Caki2 (cell line): Measurements from ENCODE around the gene SERPINA3. TPM values are rescaled to one million over a fixed set of nuclear protein-coding genes. Genes with fewer than 3 reads are reported as not detected.
"Not testable (repeated sequence)": the region's sequence is repeated elsewhere in the genome, so short reads cannot be mapped to it uniquely, and the experiment has no call there.

Source experiments
- DNase-seq: peaks from one replicate; pipeline ENCODE4 v3.0.0-alpha.2; 2015; ENCODE audit warnings: low read depth
- in situ Hi-C: cut with HindIII; loops from 2 replicates; pipeline ENCODE4 v1.10.0; 2016; ENCODE audit warnings: low sequenced_read_pairs, low pct_unique_long_range_greater_than_20kb, mixed read lengths
- total RNA-seq: library from RNA; depleted of rRNA; stranded (reverse); fragments of >200 nt; shearing (Covaris generic); gene quantifications from 2 replicates; pipeline ENCODE4 v1.2.3, GENCODE V29; 2014; ENCODE audit warnings: low replicate concordance

SERPINA3 gene
- total RNA-seq, 1 experiment from 2014 or later: 0.64 TPM

GRCh38 chr14:94622653-94623421, 10.6 kb downstream of the SERPINA3 start:
- in situ Hi-C loops: no loop called here
- no peak for DNase-seq

GRCh38 chr14:94623422-94623809, 11.2 kb downstream of the SERPINA3 start:
- no peak for DNase-seq
- in situ Hi-C loops: no loop called here

GRCh38 chr14:94623856-94624499, 11.8 kb downstream of the SERPINA3 start:
- in situ Hi-C loops: no loop called here
- no peak for DNase-seq

- in situ Hi-C loops: no loop called here
- DNase-seq: no peak
These were observed 12.6 kb downstream of the SERPINA3 start for GRCh38 chr14:94624537-94625352.

- no peak for DNase-seq
- in situ Hi-C loops: no loop called here
These were observed 13.1 kb downstream of the SERPINA3 start for GRCh38 chr14:94625353-94625635.

GRCh38 chr14:94628578-94628977, 16.4 kb downstream of the SERPINA3 start:
- in situ Hi-C loops: no loop called here
- no peak for DNase-seq

GRCh38 chr14:94630396-94630795, 18.2 kb downstream of the SERPINA3 start:
- in situ Hi-C loops: no loop called here
- no peak for DNase-seq

- DNase-seq: no peak
- in situ Hi-C loops: no loop called here
These were observed 18.9 kb downstream of the SERPINA3 start for GRCh38 chr14:94631050-94631449.

- in situ Hi-C loops: no loop called here
These were observed 19.5 kb downstream of the SERPINA3 start for GRCh38 chr14:94631536-94632304.

GRCh38 chr14:94632305-94632590, 20.1 kb downstream of the SERPINA3 start:
- in situ Hi-C loops: no loop called here
- no peak for DNase-seq

More at GRCh38 chr14:94631536-94632304, 19.5 kb downstream of the SERPINA3 start:
- DNase-seq: no peak

- in situ Hi-C loops: no loop called here
- DNase-seq: no peak
These were observed 20.9 kb downstream of the SERPINA3 start for GRCh38 chr14:94633121-94633520.

- in situ Hi-C loops: no loop called here
- no peak for DNase-seq
These were observed 23.0 kb downstream of the SERPINA3 start for GRCh38 chr14:94635154-94635553.

- no peak for DNase-seq
- in situ Hi-C loops: no loop called here
These were observed 24.7 kb downstream of the SERPINA3 start for GRCh38 chr14:94636744-94637412.

GRCh38 chr14:94637814-94638213, 25.6 kb downstream of the SERPINA3 start:
- DNase-seq, in situ Hi-C loops: not testable (repeated sequence)

GRCh38 chr14:94638339-94638738, 26.1 kb downstream of the SERPINA3 start:
- no peak for DNase-seq
- in situ Hi-C loops: no loop called here

GRCh38 chr14:94638961-94639817, 27.0 kb downstream of the SERPINA3 start:
- DNase-seq: no peak
- in situ Hi-C loops: no loop called here
